ENCODE results near the gene SPG11. TPM values are rescaled to one million over a fixed set of nuclear protein-coding genes. Genes with fewer than 3 reads are reported as not detected.

Gene SPG11
- total and polyA plus RNA-seq, 9 of the 15 experiments (the other 6 are each of a cell fraction or from before 2014, with no cell fraction given): 23.3 to 71.2 (median 45.6) TPM

- no peak overlapping the region for H2AFZ ChIP-seq (ENCODE audit: low read depth, low read length)
- no peak overlapping the region for H3K9ac ChIP-seq (ENCODE audit: insufficient read depth in 1 of 2, low read depth in 2 of 2, low read length in 2 of 2)
- TF ChIP-seq CEBPZ (IDR thresholded peaks at IDR 0.05; ENCODE audit: borderline replicate concordance, low read depth, low read length): no peak
- TF ChIP-seq TBP (optimal IDR thresholded peaks at IDR 0.05; ENCODE audit: low read depth, low read length): no peak
- no peak for TF ChIP-seq HMG20A (CRISPR knock-in tag; conservative IDR thresholded peaks at IDR 0.05)
- no peak for TF ChIP-seq TCFL5 (CRISPR knock-in tag; conservative IDR thresholded peaks at IDR 0.05)
- TF ChIP-seq HNRNPK (IDR thresholded peaks at IDR 0.05; ENCODE audit: low read depth, low read length, poor library complexity, severe bottlenecking): no peak
- TF ChIP-seq ZNF311 (CRISPR knock-in tag; IDR thresholded peaks at IDR 0.05): no peak
- no peak for TF ChIP-seq ZNF444 (CRISPR knock-in tag; IDR thresholded peaks at IDR 0.05)
- no peak for TF ChIP-seq ZBTB33 (CRISPR knock-in tag; IDR thresholded peaks at IDR 0.05)
- no peak for TF ChIP-seq ZNF217 (CRISPR knock-in tag; IDR thresholded peaks at IDR 0.05)
- TF ChIP-seq ETS2 (tag; IDR thresholded peaks at IDR 0.05; ENCODE audit: borderline replicate concordance, poor library complexity, severe bottlenecking): no peak
- H3K9me1 ChIP-seq (ENCODE audit: control insufficient read depth, insufficient read depth, low read length): no peaks in the 10 kb centered on the region
- intact Hi-C loops (cut with micrococcal nuclease): no loop called here
- ATAC-seq (no peak), FAIRE-seq (no peak), DNase-seq (ENCODE audit: extremely low read depth in 1 of 4, low spot score in 3 of 4) (no peak)
- H3K27ac ChIP-seq (ENCODE audit: extremely low read depth, low read depth, low read length): no peak overlapping the region
- no peaks in the 10 kb centered on the region for H3K27me3 ChIP-seq (ENCODE audit: control insufficient read depth in 2 of 2, insufficient read depth in 2 of 2, low read length in 2 of 2)
- H4K20me1 ChIP-seq (replicated peaks; ENCODE audit: control insufficient read depth, insufficient read depth, low read length): no peaks in the 10 kb centered on the region
- no peak overlapping the region for H3K4me3 ChIP-seq
- no peaks in the 10 kb centered on the region for H3K79me2 ChIP-seq (ENCODE audit: control insufficient read depth, insufficient read depth, low read length)
- ChIA-PET POLR2A (interaction anchor here (1.4 kb wide), 2 partner anchors 10 to 11 kb away, joined by 7 to 8 read pairs; partner anchors contain the start of gene EIF3J), CTCF (ENCODE audit: low intra/inter-chr PET ratio) (no interaction called here)
- BruUV-seq (replicated peaks): no TSS peak
- H3K36me3 ChIP-seq (ENCODE audit: control insufficient read depth, insufficient read depth, low read length): peaks cover 45% of the 10 kb centered on the region; the same call in 1 of the 3 replicates
- no peaks in the 10 kb centered on the region for H3K9me3 ChIP-seq (replicated peaks; ENCODE audit: control insufficient read depth, insufficient read depth, low read depth, low read length)
- in situ Hi-C loops (cut with MboI): no loop called here
- H3K4me1 ChIP-seq (replicated peaks in 1 of 2; ENCODE audit: control insufficient read depth in 2 of 2, insufficient read depth in 2 of 2, low read length in 2 of 2): no peaks in the 10 kb centered on the region
- no peak overlapping the region for H3K4me2 ChIP-seq (ENCODE audit: insufficient read depth, low read length)
- WGBS (ENCODE audit: insufficient coverage, low coverage, missing lambda C conversion rate): 46% methylated on average over 2 of the region's 2 CpGs
Measured at GRCh38 chr15:44527241-44527640, 136.2 kb downstream of the SPG11 start.

Measured in K562 (cell line).